KMS-11 (cell line): ENCODE results near the gene ABHD17B.

Experiments used
- H2AFZ ChIP-seq: fragments of 200-600 bp; sonication (generic); 2 replicates; pipeline ENCODE4 v1.6.1; 2016; ENCODE audit warnings: antibody characterized with exemption, mixed run types, low read depth
- H3K27ac ChIP-seq: fragments of 200-600 bp; sonication (generic); 2 replicates; pipeline ENCODE4 v1.6.1; 2016; ENCODE audit warnings: mild to moderate bottlenecking, mixed run types
- H3K27me3 ChIP-seq: fragments of 200-600 bp; sonication (generic); 2 replicates; pipeline ENCODE4 v1.6.1; 2017; ENCODE audit warnings: mild to moderate bottlenecking, low read depth, mixed run types, moderate library complexity; ENCODE audit not compliant: insufficient read depth
- H3K36me3 ChIP-seq: fragments of 200-600 bp; sonication (generic); 2 replicates; pipeline ENCODE4 v1.6.1; 2017; ENCODE audit warnings: mild to moderate bottlenecking, mixed run types; ENCODE audit not compliant: insufficient read depth
- H3K4me1 ChIP-seq: fragments of 200-600 bp; sonication (generic); 2 replicates; pipeline ENCODE4 v1.6.1; 2016; ENCODE audit warnings: mild to moderate bottlenecking, low read depth, mixed run types; ENCODE audit not compliant: poor library complexity, severe bottlenecking
- H3K4me2 ChIP-seq: fragments of 200-600 bp; sonication (generic); 2 replicates; pipeline ENCODE4 v1.7.0; 2016; ENCODE audit warnings: mild to moderate bottlenecking, mixed run types
- H3K4me3 ChIP-seq: fragments of 200-600 bp; sonication (generic); IDR thresholded peaks from 2 replicates; pipeline ENCODE4 v1.6.1; 2017; ENCODE audit warnings: low read depth, low read length, mixed read lengths; ENCODE audit not compliant: insufficient read depth
- H3K79me2 ChIP-seq: fragments of 200-600 bp; sonication (generic); 2 replicates; pipeline ENCODE4 v1.6.1; 2016; ENCODE audit warnings: low read depth, mixed run types; ENCODE audit not compliant: insufficient read depth
- H3K9ac ChIP-seq: fragments of 200-600 bp; sonication (generic); 2 replicates; pipeline ENCODE4 v1.6.1; 2016; ENCODE audit warnings: mild to moderate bottlenecking, mixed run types
- H4K20me1 ChIP-seq: fragments of 200-600 bp; sonication (generic); 2 replicates; pipeline ENCODE4 v1.6.1; 2016; ENCODE audit warnings: mild to moderate bottlenecking, mixed run types; ENCODE audit not compliant: insufficient read depth
- CTCF ChIP-seq: fragments of 200-600 bp; sonication (generic); conservative IDR thresholded peaks from 2 replicates; pipeline ENCODE4 v1.6.1; 2017; ENCODE audit warnings: low read depth, mild to moderate bottlenecking, antibody characterized with exemption, low read length, moderate library complexity, mixed read lengths

The ABHD17B gene

GRCh38 chr9:71928806-71929205 lies 17.8 kb upstream of the ABHD17B start:
- H3K4me2 ChIP-seq: no peak overlapping the region
- H3K4me3 ChIP-seq: no peak overlapping the region
- 0 out of 2 replicates have a peak, but pooled peaks cover 3% of the 10 kb centered on the region for H3K79me2 ChIP-seq
- H2AFZ ChIP-seq: no peak overlapping the region
- no peak overlapping the region for H3K9ac ChIP-seq
- no peaks in the 10 kb centered on the region for H4K20me1 ChIP-seq
- H3K36me3 ChIP-seq: no peaks in the 10 kb centered on the region
- no peak overlapping the region for H3K27ac ChIP-seq
- TF ChIP-seq CTCF: no peak
- H3K27me3 ChIP-seq: no peaks in the 10 kb centered on the region
- peaks cover 16% of the 10 kb centered on the region for H3K4me1 ChIP-seq

GRCh38 chr9:71928376-71928775 lies 17.4 kb upstream of the ABHD17B start:
- Histone ChIP-seq H3K9ac (no peak overlapping the region), H3K27me3 (no peaks in the 10 kb centered on the region), H3K4me2 (no peak overlapping the region), H3K4me1 (peaks cover 16% of the 10 kb centered on the region), H3K4me3 (no peak overlapping the region), H2AFZ (no peak overlapping the region), H3K27ac (no peak overlapping the region), H3K36me3 (no peaks in the 10 kb centered on the region), H3K79me2 (peaks cover 3% of the 10 kb centered on the region; the same call in 1 of the 2 replicates), H4K20me1 (no peaks in the 10 kb centered on the region)
- TF ChIP-seq CTCF: no peak

- Histone ChIP-seq H4K20me1 (no peaks in the 10 kb centered on the region), H3K79me2 (peaks cover 3% of the 10 kb centered on the region; the same call in 1 of the 2 replicates), H3K9ac (no peak overlapping the region), H3K36me3 (no peaks in the 10 kb centered on the region), H3K4me2 (no peak overlapping the region), H3K4me3 (no peak overlapping the region), H3K4me1 (peaks cover 18% of the 10 kb centered on the region), H2AFZ (no peak overlapping the region), H3K27ac (no peak overlapping the region), H3K27me3 (no peaks in the 10 kb centered on the region)
- no peak for TF ChIP-seq CTCF
Measured at GRCh38 chr9:71925834-71926233, 14.8 kb upstream of the ABHD17B start.

- H3K27me3 ChIP-seq: no peaks in the 10 kb centered on the region
- H2AFZ ChIP-seq: no peak overlapping the region
- no peak overlapping the region for H3K9ac ChIP-seq
- no peak overlapping the region for H3K4me3 ChIP-seq
- no peak overlapping the region for H3K4me2 ChIP-seq
- H3K79me2 ChIP-seq: peaks cover 3% of the 10 kb centered on the region; the same call in 1 of the 2 replicates
- H4K20me1 ChIP-seq: no peaks in the 10 kb centered on the region
- no peak overlapping the region for H3K27ac ChIP-seq
- peaks cover 23% of the 10 kb centered on the region for H3K4me1 ChIP-seq
- TF ChIP-seq CTCF: no peak
- no peaks in the 10 kb centered on the region for H3K36me3 ChIP-seq
Measured at GRCh38 chr9:71924576-71924975, 13.6 kb upstream of the ABHD17B start.
